IMR-90 (cell line): ENCODE measurements around the gene PLXNB1. TPM values are rescaled to one million over a fixed set of nuclear protein-coding genes. Genes with fewer than 3 reads are reported as not detected.

Source experiments
- ATAC-seq: fragments of 200-7000 bp; cut with Tn5 transposase; 2 replicates; pipeline ENCODE4 v1.9.1; 2020; ENCODE audit warnings: low read depth, mild to moderate bottlenecking, moderate library complexity
- BruUV-seq: library from RNA; stranded (reverse); fragments of 400-500 nt; replicated peaks from 2 replicates; lab custom pipeline; 2021; lab: Mats Ljungman, UMichigan
- CTCF ChIA-PET: fragments of 300-600 bp; formaldehyde crosslinking; extraction: SDS; loops from one replicate; lab custom pipeline; 2021; ENCODE audit warnings: antibody characterized with exemption; lab: Yijun Ruan, JAX
- POLR2A ChIA-PET: fragments of 300-600 bp; sonication (Branson Sonifier 250); formaldehyde crosslinking; loops from one replicate; lab custom pipeline; 2022; ENCODE audit warnings: antibody characterized with exemption; ENCODE audit not compliant: unreplicated experiment; lab: Charles Lee
- DNase-seq: peaks from one replicate; pipeline ENCODE4 v3.0.0; 2013
- H2AFZ ChIP-seq: replicated peaks from 2 replicates; pipeline ENCODE3; 2013; ENCODE audit warnings: low read length, mild to moderate bottlenecking; ENCODE audit not compliant: poor library complexity
- H2AK5ac ChIP-seq: 2 replicates; pipeline ENCODE4 v1.6.1; 2013; ENCODE audit warnings: low read depth, low read length, inconsistent platforms
- H2AK9ac ChIP-seq: replicated peaks from 2 replicates; pipeline ENCODE3; 2013; ENCODE audit warnings: mild to moderate bottlenecking, low read depth, low read length, moderate library complexity; ENCODE audit not compliant: poor library complexity
- H2BK120ac ChIP-seq: 2 replicates; pipeline ENCODE4 v1.6.1; 2013; ENCODE audit warnings: low read depth, low read length, inconsistent platforms
- H2BK15ac ChIP-seq: 3 replicates; pipeline ENCODE4 v1.6.1; 2013; ENCODE audit warnings: low read depth, low read length, inconsistent platforms
- H2BK20ac ChIP-seq: 2 replicates; pipeline ENCODE4 v1.6.1; 2013; ENCODE audit warnings: low read depth, mild to moderate bottlenecking, inconsistent platforms, low read length, moderate library complexity
- H2BK5ac ChIP-seq: 2 replicates; pipeline ENCODE4 v1.6.1; 2013; ENCODE audit warnings: mild to moderate bottlenecking, low read depth, low read length, inconsistent platforms; ENCODE audit not compliant: poor library complexity, severe bottlenecking
- H3K14ac ChIP-seq: replicated peaks from 2 replicates; pipeline ENCODE4 v1.6.1; 2013; ENCODE audit warnings: low read depth, low read length, inconsistent platforms
- H3K18ac ChIP-seq: 2 replicates; pipeline ENCODE4 v1.6.1; 2013; ENCODE audit warnings: low read depth, low read length, control low read depth
- H3K23ac ChIP-seq: 2 replicates; pipeline ENCODE4 v1.6.1; 2013; ENCODE audit warnings: low read depth, low read length, inconsistent platforms
- H3K27ac ChIP-seq: 2 replicates; pipeline ENCODE4 v1.5.1; 2013; ENCODE audit warnings: mild to moderate bottlenecking, control low read depth, low read length; ENCODE audit not compliant: insufficient read depth
- H3K27me3 ChIP-seq: 2 replicates; pipeline ENCODE4 v1.6.1; 2013; ENCODE audit warnings: low read length; ENCODE audit not compliant: control insufficient read depth, insufficient read depth
- H3K36me3 ChIP-seq: 2 replicates; pipeline ENCODE4 v1.6.1; 2013; ENCODE audit warnings: low read length, mixed read lengths; ENCODE audit not compliant: control insufficient read depth, insufficient read depth
- H3K4ac ChIP-seq: 2 replicates; pipeline ENCODE4 v1.6.1; 2013; ENCODE audit warnings: low read depth, low read length, inconsistent platforms
- H3K4me1 ChIP-seq: 2 replicates; pipeline ENCODE4 v1.6.1; 2013; ENCODE audit warnings: low read length, mixed read lengths; ENCODE audit not compliant: control insufficient read depth, insufficient read depth
- H3K4me2 ChIP-seq: 2 replicates; pipeline ENCODE4 v1.6.1; 2013; ENCODE audit warnings: low read depth, mild to moderate bottlenecking, control low read depth, low read length, moderate library complexity
- H3K4me3 ChIP-seq: 2 replicates; pipeline ENCODE4 v1.5.1; 2013; ENCODE audit warnings: low read depth, mild to moderate bottlenecking, control low read depth, low read length, moderate library complexity; ENCODE audit not compliant: insufficient read depth
- H3K56ac ChIP-seq: 2 replicates; pipeline ENCODE4 v1.6.1; 2013; ENCODE audit warnings: low read length, inconsistent platforms; ENCODE audit not compliant: insufficient read depth; ENCODE audit errors: extremely low read depth
- H3K79me1 ChIP-seq, 2 experiments: 2 replicates each; pipeline ENCODE4 v1.6.1; 2013; ENCODE audit warnings: low read length in 2 of 2, inconsistent platforms in 1 of 2, low read depth in 1 of 2
- H3K9ac ChIP-seq: 2 replicates; pipeline ENCODE4 v1.6.1; 2013; ENCODE audit warnings: low read depth, low read length, control low read depth
- H3K9me1 ChIP-seq: 2 replicates; pipeline ENCODE4 v1.6.1; 2013; ENCODE audit warnings: low read length, inconsistent platforms; ENCODE audit not compliant: insufficient read depth
- H3K9me3 ChIP-seq: 2 replicates; pipeline ENCODE4 v1.6.1; 2013; ENCODE audit warnings: low read length; ENCODE audit not compliant: control insufficient read depth, insufficient read depth
- H4K20me1 ChIP-seq: 2 replicates; pipeline ENCODE4 v1.6.1; 2013; ENCODE audit warnings: low read length, inconsistent platforms; ENCODE audit not compliant: insufficient read depth
- H4K5ac ChIP-seq: 2 replicates; pipeline ENCODE4 v1.6.1; 2013; ENCODE audit warnings: mild to moderate bottlenecking, low read depth, low read length, control low read depth
- H4K8ac ChIP-seq, 2 experiments: 2 replicates each; pipeline ENCODE4 v1.6.1; 2013; ENCODE audit warnings: low read depth in 2 of 2, low read length in 2 of 2, control low read depth in 1 of 2, inconsistent platforms in 1 of 2
- H4K91ac ChIP-seq: 2 replicates; pipeline ENCODE4 v1.6.1; 2013; ENCODE audit warnings: low read depth, low read length, inconsistent platforms; ENCODE audit not compliant: insufficient read depth
- BHLHE40 ChIP-seq: fragments of 150-350 bp; IDR thresholded peaks from 2 replicates; pipeline ENCODE4 v1.6.1; 2016; ENCODE audit warnings: mild to moderate bottlenecking, low read depth, low read length
- CEBPB ChIP-seq: IDR thresholded peaks from 2 replicates; pipeline ENCODE4 v1.6.1; 2012; ENCODE audit warnings: low read depth, low read length, improper control_type of control experiment
- CHD1 ChIP-seq: IDR thresholded peaks from 2 replicates; pipeline ENCODE4 v1.6.1; 2012; ENCODE audit warnings: low read depth, low read length, improper control_type of control experiment
- CTCF ChIP-seq: conservative IDR thresholded peaks from 2 replicates; pipeline ENCODE4 v1.5.1; 2012; ENCODE audit warnings: mild to moderate bottlenecking, low read depth, low read length, improper control_type of control experiment
- ELK1 ChIP-seq: fragments of 150-350 bp; IDR thresholded peaks from 2 replicates; pipeline ENCODE4 v1.6.1; 2016; ENCODE audit warnings: low read depth, mild to moderate bottlenecking, low read length, moderate library complexity, borderline replicate concordance
- FOS ChIP-seq: fragments of 150-350 bp; IDR thresholded peaks from 2 replicates; pipeline ENCODE4 v1.6.1; 2016; ENCODE audit warnings: low read depth, low read length
- MAFK ChIP-seq: IDR thresholded peaks from 2 replicates; pipeline ENCODE4 v1.6.1; 2012; ENCODE audit warnings: low read depth, low read length, improper control_type of control experiment
- MAZ ChIP-seq: IDR thresholded peaks from 2 replicates; pipeline ENCODE4 v1.6.1; 2012; ENCODE audit warnings: low read depth, mild to moderate bottlenecking, low read length, improper control_type of control experiment, moderate library complexity, borderline replicate concordance
- MXI1 ChIP-seq: IDR thresholded peaks from 2 replicates; pipeline ENCODE4 v1.6.1; 2012; ENCODE audit warnings: low read depth, mild to moderate bottlenecking, low read length, moderate library complexity, borderline replicate concordance
- NFE2L2 ChIP-seq: fragments of 150-350 bp; IDR thresholded peaks from 2 replicates; pipeline ENCODE4 v1.6.1; 2016; ENCODE audit warnings: low read depth, mild to moderate bottlenecking, low read length
- POLR2A ChIP-seq: IDR thresholded peaks from 2 replicates; pipeline ENCODE4 v1.6.1; 2012; ENCODE audit warnings: mild to moderate bottlenecking, low read depth, low read length
- RAD21 ChIP-seq: IDR thresholded peaks from 2 replicates; pipeline ENCODE4 v1.6.1; 2012; ENCODE audit warnings: low read length, improper control_type of control experiment
- RCOR1 ChIP-seq: IDR thresholded peaks from 2 replicates; pipeline ENCODE4 v1.6.1; 2012; ENCODE audit warnings: mild to moderate bottlenecking, low read length, improper control_type of control experiment; ENCODE audit not compliant: insufficient replicate concordance
- RFX5 ChIP-seq: IDR thresholded peaks from 2 replicates; pipeline ENCODE4 v1.8.0; 2012; ENCODE audit warnings: low read depth, mild to moderate bottlenecking, low read length, moderate library complexity
- SMC3 ChIP-seq: fragments of 150-350 bp; IDR thresholded peaks from 2 replicates; pipeline ENCODE4 v1.6.1; 2016; ENCODE audit warnings: low read depth, mild to moderate bottlenecking, antibody characterized with exemption, low read length, moderate library complexity
- USF2 ChIP-seq: fragments of 150-350 bp; IDR thresholded peaks from 2 replicates; pipeline ENCODE4 v1.6.1; 2017; ENCODE audit warnings: mild to moderate bottlenecking, antibody characterized with exemption, low read length, low read depth
- WGBS, 2 experiments: methylation state at CpG; one replicate each; pipeline versions ENCODE4 v1.1.5 to v1.1.7; 2013; ENCODE audit warnings: missing lambda C conversion rate in 2 of 2; ENCODE audit not compliant: insufficient read length in 1 of 2; ENCODE audit errors: extremely low coverage in 2 of 2; 5-methylcytosine and 5-hydroxymethylcytosine counted together
- dilution Hi-C: fragments of 300-500 bp; cut with HindIII; formaldehyde crosslinking; loops from one replicate; pipeline ENCODE4 v1.14.3; 2018; ENCODE audit warnings: low sequenced_read_pairs; ENCODE audit not compliant: unreplicated experiment
- in situ Hi-C: fragments of 300-500 bp; cut with MboI; formaldehyde crosslinking; loops from 3 replicates; pipeline ENCODE4 v1.14.3; 2019; ENCODE audit warnings: low sequenced_read_pairs, inconsistent platforms, mixed read lengths
- intact Hi-C: fragments of 100-400 bp; cut with micrococcal nuclease; formaldehyde crosslinking; loops from 2 replicates; pipeline ENCODE4 v1.10.0; 2022
- polyA plus RNA-seq, 3 experiments: library from polyadenylated mRNA; depleted of rRNA; stranded (reverse); fragments of >200 nt; gene quantifications; 2 replicates each; pipeline ENCODE4 v1.2.3, GENCODE V29; 2012; ENCODE audit warnings: low replicate concordance in 1 of 3
- total RNA-seq: library from RNA; depleted of rRNA; stranded (reverse); fragments of >200 nt; gene quantifications from 2 replicates; pipeline ENCODE4 v1.2.3, GENCODE V29; 2012

Gene PLXNB1
- total and polyA plus RNA-seq, 2 of the 4 experiments (the other 2 are of a cell fraction), result 5.2 to 25.3 TPM

- no peak overlapping the region for H2AK9ac ChIP-seq
- no peak overlapping the region for H2BK120ac ChIP-seq
- no peaks in the 10 kb centered on the region for H3K9me1 ChIP-seq
- no peaks in the 10 kb centered on the region for H4K20me1 ChIP-seq
- no peak overlapping the region for H3K18ac ChIP-seq
- dilution Hi-C loops, result no loop called here
- no peaks in the 10 kb centered on the region; the same call in 1 of the 2 replicates for H3K9me3 ChIP-seq
- H3K9ac ChIP-seq, result no peak overlapping the region
- CTCF ChIA-PET, result no interaction called here
- intact Hi-C loops, result loop anchor here (5.0 kb wide), 2 partner anchors 37 to 67 kb away; no protein-coding TSS in a partner anchor
- no peak overlapping the region for H2AFZ ChIP-seq
- ATAC-seq, result no peak
- no peak overlapping the region for H3K4ac ChIP-seq
- peaks cover 9% of the 10 kb centered on the region; the same call in 1 of the 2 replicates for H3K27me3 ChIP-seq
- H4K8ac ChIP-seq, result no peak overlapping the region
- H3K36me3 ChIP-seq, result no peaks in the 10 kb centered on the region
- H4K5ac ChIP-seq, result no peak overlapping the region
- H3K79me1 ChIP-seq, result no peaks in the 10 kb centered on the region
- H2AK5ac ChIP-seq, result no peak overlapping the region
- BruUV-seq, result no TSS peak
- no peak overlapping the region for H3K23ac ChIP-seq
- H3K4me2 ChIP-seq, result no peak overlapping the region
- POLR2A ChIA-PET, result interaction anchor here (0.9 kb wide), 1 partner anchor 83 kb away, joined by 4 read pairs; no protein-coding TSS in a partner anchor
- no peak overlapping the region for H3K56ac ChIP-seq
- TF ChIP-seq CHD1, result no peak
- no peak for TF ChIP-seq FOS
- TF ChIP-seq RAD21, result no peak
- TF ChIP-seq USF2, result no peak
- TF ChIP-seq ELK1, result no peak
- no peak for TF ChIP-seq MXI1
- no peak for TF ChIP-seq CTCF
- no peak for TF ChIP-seq BHLHE40
- no peak for TF ChIP-seq RCOR1
- TF ChIP-seq POLR2A, result no peak
- TF ChIP-seq NFE2L2, result no peak
- TF ChIP-seq MAFK, result no peak
- TF ChIP-seq SMC3, result no peak
- no peak for TF ChIP-seq RFX5
- TF ChIP-seq CEBPB, result no peak
- no peak for TF ChIP-seq MAZ
- no peak overlapping the region for H3K14ac ChIP-seq
- H2BK20ac ChIP-seq, result no peak overlapping the region
- in situ Hi-C loops, result no loop called here
- no peak for DNase-seq
- no CpG with 5 or more reads among the region's 2 CpGs for WGBS, 2 experiments
- H2BK5ac ChIP-seq, result no peak overlapping the region
- H2BK15ac ChIP-seq, result no peak overlapping the region
- no peak overlapping the region for H3K4me3 ChIP-seq
- no peaks in the 10 kb centered on the region for H3K4me1 ChIP-seq
- no peak overlapping the region for H4K91ac ChIP-seq
- no peak overlapping the region for H3K27ac ChIP-seq
These were observed 40.9 kb downstream of the PLXNB1 start for GRCh38 chr3:48388966-48389365.
